BE2C (cell line): ENCODE data around the gene RBBP4. TPM values are rescaled to one million over a fixed set of nuclear protein-coding genes. Genes with fewer than 3 reads are reported as not detected.

ENCODE experiments used
- DNase-seq: peaks from one replicate; pipeline ENCODE4 v3.0.0-alpha.2; 2020
- H3K27me3 ChIP-seq: fragments of 250-450 bp; sonication (Bioruptor Pico); 2 replicates; pipeline ENCODE4 v1.5.1; 2020; ENCODE audit warnings: mild to moderate bottlenecking
- H3K36me3 ChIP-seq: fragments of 250-450 bp; sonication (Bioruptor Pico); 2 replicates; pipeline ENCODE4 v1.5.1; 2020; ENCODE audit warnings: mild to moderate bottlenecking
- H3K4me1 ChIP-seq: fragments of 250-450 bp; sonication (Bioruptor Pico); 2 replicates; pipeline ENCODE4 v1.5.1; 2020
- H3K4me3 ChIP-seq: 2 replicates; pipeline ENCODE4 v1.5.1; 2011; ENCODE audit warnings: low read depth, low read length
- H3K9me3 ChIP-seq: fragments of 250-450 bp; sonication (Bioruptor Pico); 2 replicates; pipeline ENCODE4 v1.5.1; 2020
- CTCF ChIP-seq: IDR thresholded peaks from 2 replicates; pipeline ENCODE4 v1.5.1; 2012; ENCODE audit warnings: mild to moderate bottlenecking, low read depth, low read length
- polyA plus RNA-seq: library from polyadenylated mRNA; unstranded; fragments of >200 nt; gene quantifications from one replicate; pipeline ENCODE4 v1.2.1, GENCODE V29; 2012; ENCODE audit warnings: low read depth, missing spikeins; ENCODE audit not compliant: insufficient read length, insufficient read depth

Gene RBBP4
- 121 TPM for polyA plus RNA-seq

- H3K4me3 ChIP-seq = peak within 1 kb of the TSS; percentile 93
- H3K9me3 ChIP-seq = no peaks in the 10 kb centered on the region
- TF ChIP-seq CTCF = no peak
- H3K36me3 ChIP-seq = peaks cover 26% of the 10 kb centered on the region
- no peaks in the 10 kb centered on the region for H3K4me1 ChIP-seq
- DNase-seq = peak; percentile 93
- H3K27me3 ChIP-seq = no peaks in the 10 kb centered on the region
Measured at GRCh38 chr1:32650752-32651460, at the start of gene RBBP4. Gene RBBP4, plus strand, starts transcription at chr1:32651208. Its CDS starts 99 bp downstream, at chr1:32651307.

GRCh38 chr1:32605711-32606424 lies 45.1 kb upstream of the RBBP4 start:
- TF ChIP-seq CTCF = no peak
- no peaks in the 10 kb centered on the region for H3K27me3 ChIP-seq
- H3K4me1 ChIP-seq = no peaks in the 10 kb centered on the region
- no peak for DNase-seq
- H3K4me3 ChIP-seq = no peak overlapping the region
- no peaks in the 10 kb centered on the region for H3K36me3 ChIP-seq
- H3K9me3 ChIP-seq = no peaks in the 10 kb centered on the region

- no peaks in the 10 kb centered on the region for H3K36me3 ChIP-seq
- TF ChIP-seq CTCF = no peak
- no peaks in the 10 kb centered on the region for H3K9me3 ChIP-seq
- H3K4me1 ChIP-seq = no peaks in the 10 kb centered on the region
- no peak for DNase-seq
- no peaks in the 10 kb centered on the region for H3K27me3 ChIP-seq
- no peak overlapping the region for H3K4me3 ChIP-seq
Measured at GRCh38 chr1:32606565-32607371, 44.2 kb upstream of the RBBP4 start.

- no peak for DNase-seq
- Histone ChIP-seq H3K36me3 (no peaks in the 10 kb centered on the region), H3K4me1 (no peaks in the 10 kb centered on the region), H3K4me3 (no peak overlapping the region), H3K9me3 (no peaks in the 10 kb centered on the region), H3K27me3 (no peaks in the 10 kb centered on the region)
- TF ChIP-seq CTCF = no peak
Measured at GRCh38 chr1:32609180-32609579, 41.8 kb upstream of the RBBP4 start.

- no peaks in the 10 kb centered on the region for H3K36me3 ChIP-seq
- H3K27me3 ChIP-seq = no peaks in the 10 kb centered on the region
- DNase-seq = no peak
- no peaks in the 10 kb centered on the region for H3K4me1 ChIP-seq
- no peaks in the 10 kb centered on the region for H3K9me3 ChIP-seq
- TF ChIP-seq CTCF = no peak
- H3K4me3 ChIP-seq = peak overlapping the region; percentile 59
Measured at GRCh38 chr1:32611859-32612188, 39.2 kb upstream of the RBBP4 start.
